Renal pelvis (tissue), 4 donors: ENCODE measurements around the gene RPTOR. TPM values are rescaled to one million over a fixed set of nuclear protein-coding genes. Genes with fewer than 3 reads are reported as not detected.
A peak's percentile ranks its signal among the peaks of the same experiment; 100 is the strongest.
"Not testable (repeated sequence)": the region's sequence is repeated elsewhere in the genome, so short reads cannot be mapped to it uniquely, and the experiment has no call there.

Experiments used
- DNase-seq: peaks from one replicate; pipeline ENCODE4 v3.0.0-alpha.2; 2013
- polyA plus RNA-seq, 3 donors: library from polyadenylated mRNA; unstranded; fragments of 120-200 nt; gene quantifications; one replicate each; pipeline ENCODE4 v1.2.1, GENCODE V29; 2013; ENCODE audit not compliant: insufficient read length in 3 of 3

Gene RPTOR
- polyA plus RNA-seq, 3 donors = 20.7 to 25.0 (median 22.9) TPM

DNA sequence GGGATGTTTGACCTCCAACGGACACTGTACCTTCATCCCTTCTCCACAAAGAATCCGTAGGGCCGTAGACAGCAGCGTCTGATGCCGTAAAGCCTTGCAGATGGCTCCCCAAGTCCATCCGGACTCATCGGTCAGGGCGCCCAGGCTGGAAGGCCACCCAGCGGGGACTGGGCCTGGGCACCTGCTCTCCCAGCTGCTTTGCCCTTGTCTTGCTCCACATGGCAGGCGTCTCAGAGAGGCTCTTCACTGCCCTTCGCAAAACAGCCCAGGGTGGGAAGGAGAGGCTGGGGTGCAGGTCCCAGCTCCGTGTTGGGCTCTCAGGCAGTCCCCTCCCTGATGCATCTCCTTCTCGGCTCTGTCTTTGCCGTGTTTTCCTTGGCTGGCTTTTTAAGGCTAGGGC is 6.2 kb upstream of the RPTOR start:
- DNase-seq = no peak

DNA sequence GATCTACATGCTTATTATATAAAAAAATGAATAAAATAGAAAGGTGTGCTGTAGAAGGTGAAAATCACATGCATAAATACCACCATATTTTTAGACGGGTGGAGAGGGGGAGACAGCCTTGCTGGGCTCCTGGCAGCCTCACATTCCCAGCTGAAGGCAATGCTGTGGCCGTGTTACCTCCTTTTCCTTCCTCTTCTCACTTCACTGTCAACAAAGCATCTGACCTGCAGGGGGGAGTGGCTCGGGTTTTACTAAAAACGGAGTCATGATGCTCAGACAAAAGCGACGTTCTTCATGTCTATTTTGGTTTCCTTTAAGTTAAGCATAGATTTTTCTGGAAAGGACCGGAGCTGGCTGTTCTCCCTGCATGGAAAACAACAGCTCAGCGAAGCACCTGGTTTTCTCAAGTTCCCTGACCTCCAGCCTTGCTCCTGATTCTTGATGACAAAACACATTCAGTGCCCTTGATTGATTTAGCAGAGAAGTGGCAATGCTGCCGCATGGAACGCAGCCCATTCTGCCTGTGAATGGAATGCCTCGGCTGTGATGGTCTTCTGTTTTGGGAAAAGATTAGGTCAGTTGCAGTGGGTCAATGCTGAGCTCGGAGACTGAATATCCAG is 5.5 kb upstream of the RPTOR start:
- DNase-seq = no peak

DNA sequence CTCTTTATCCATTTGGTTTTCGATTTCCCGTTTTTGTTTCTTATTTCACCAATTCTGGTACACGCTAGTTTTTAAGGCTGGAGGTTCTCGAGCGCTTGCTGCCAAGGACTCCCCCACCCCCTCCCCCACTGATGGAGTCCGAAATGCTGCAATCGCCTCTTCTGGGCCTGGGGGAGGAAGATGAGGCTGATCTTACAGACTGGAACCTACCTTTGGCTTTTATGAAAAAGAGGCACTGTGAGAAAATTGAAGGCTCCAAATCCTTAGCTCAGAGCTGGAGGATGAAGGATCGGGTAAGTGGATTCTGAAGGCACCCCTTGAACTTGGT is 825 bp downstream of the RPTOR start:
- DNase-seq = no peak

DNA sequence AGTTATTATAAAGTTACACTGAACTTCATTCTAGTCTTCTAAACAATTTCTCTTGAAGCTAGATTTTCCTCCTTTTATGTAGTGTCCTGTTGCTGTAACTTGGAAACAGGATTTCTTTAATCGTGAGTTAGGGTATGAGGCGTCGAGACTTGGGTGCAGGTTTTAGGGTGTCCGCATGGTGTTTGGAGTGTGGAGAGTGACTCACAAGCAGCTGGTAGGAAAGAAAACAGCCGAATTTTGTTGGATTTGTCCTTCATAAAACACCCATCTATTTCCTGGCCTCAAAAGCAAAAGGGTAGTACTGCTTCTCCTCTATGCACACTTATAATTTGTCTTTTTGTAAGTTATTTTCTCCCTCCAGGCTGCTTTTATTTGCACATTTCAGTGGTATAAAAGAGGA is 1.6 kb downstream of the RPTOR start:
- no peak for DNase-seq

DNA sequence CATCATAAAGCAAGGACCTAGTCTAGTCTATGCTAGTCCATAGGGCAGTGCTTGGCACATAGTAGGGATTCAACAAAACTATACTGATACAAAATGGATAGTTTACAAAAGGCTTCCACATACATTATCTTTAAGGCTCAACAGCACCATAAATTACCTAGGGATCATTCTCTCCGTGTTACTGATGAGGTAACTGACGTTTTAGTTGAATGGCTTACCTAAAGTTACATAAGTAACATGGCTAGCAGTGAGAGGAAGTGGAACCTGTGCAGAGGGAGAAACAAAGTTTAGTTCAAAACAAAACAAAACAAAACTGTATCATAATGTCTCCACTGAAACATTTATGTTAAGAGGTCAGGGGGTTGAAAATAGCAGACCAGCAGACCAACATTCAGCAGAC is 7.9 kb downstream of the RPTOR start:
- no peak for DNase-seq

DNA sequence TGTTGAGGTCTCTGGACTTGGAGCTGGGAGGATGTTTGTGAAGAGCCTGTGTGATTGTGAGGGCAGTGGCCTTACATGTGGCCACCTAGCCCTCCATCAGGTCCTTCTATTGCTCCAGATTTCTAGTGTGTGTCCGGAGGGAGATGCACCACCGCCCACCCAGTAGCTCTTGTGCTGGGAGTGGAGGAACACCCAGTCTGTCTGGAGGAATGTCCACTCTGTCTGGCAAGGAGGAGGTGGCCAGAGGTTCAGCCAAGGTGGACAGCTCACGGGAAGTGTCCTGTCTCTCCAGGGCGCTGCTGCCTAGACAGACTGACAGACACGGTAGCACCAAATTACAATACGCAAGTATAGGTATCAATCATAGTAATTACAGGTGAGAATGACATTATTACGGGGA is 10.6 kb downstream of the RPTOR start:
- DNase-seq = no peak

DNA sequence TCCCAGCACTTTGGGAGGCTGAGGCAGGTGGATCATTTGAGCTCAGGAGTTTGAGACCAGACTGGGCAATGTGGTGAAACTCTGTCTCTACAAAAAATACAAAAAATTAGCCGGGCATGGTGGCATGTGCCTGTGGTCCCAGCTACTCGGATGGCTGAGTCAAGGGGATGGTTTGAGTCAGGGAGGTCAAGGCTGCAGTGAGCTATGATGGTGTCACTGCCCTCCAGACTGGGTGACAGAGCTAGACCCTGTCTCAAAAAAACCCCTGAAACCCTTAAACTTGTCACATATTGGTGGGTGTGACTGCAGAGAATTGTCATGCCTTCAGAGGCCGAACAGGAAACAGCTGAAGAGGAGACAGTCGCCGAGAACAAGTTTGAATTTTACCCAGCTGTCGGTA is 13.4 kb downstream of the RPTOR start:
- DNase-seq = no peak

DNA sequence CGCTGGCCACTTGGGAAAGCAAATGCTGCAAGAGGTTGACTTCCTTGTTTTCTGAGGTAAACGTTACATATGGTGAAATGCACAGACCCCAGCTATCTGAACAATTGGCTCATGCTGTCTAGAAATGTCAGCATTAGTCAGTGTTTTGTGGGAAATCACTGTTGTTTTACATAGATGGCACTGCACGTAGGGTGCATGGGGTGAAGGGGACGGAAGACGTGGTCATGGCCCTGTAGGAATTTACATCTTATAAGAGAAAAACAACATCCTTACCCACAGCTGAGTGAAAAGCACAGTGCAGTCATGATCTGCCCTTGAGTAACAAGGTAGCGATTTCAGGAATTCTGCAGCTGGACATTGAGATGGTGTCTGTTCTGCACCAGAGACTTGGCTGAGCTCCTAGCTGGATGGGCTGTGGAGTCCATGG is 15.2 kb downstream of the RPTOR start:
- DNase-seq = no peak

DNA sequence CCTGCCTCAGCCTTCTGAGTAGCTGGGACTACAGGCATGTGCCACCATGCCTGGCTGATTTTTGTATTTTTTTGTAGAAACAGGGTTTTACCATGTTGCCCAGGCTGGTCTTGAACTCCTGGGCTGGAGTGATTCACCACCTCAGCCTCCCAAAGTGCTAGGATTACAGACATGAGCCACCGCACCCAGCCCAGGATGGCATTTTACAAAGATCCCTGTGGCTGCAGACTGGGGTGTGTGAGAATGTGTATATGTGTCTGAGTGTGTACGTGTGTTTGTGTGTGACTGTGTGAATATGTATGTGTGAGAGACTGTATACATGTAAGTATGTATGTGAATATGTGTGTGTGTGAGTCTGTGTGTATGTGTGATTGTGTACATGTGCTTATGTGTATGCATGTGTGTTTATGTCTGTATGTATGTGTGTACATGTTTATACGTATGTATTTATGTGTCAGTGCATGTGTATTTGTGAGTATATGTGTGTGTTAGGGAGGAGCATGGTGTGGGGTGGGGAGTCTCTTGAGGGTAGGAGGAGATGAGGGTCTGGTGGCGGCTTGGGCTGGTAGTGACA is 17.0 kb downstream of the RPTOR start:
- DNase-seq = no peak

DNA sequence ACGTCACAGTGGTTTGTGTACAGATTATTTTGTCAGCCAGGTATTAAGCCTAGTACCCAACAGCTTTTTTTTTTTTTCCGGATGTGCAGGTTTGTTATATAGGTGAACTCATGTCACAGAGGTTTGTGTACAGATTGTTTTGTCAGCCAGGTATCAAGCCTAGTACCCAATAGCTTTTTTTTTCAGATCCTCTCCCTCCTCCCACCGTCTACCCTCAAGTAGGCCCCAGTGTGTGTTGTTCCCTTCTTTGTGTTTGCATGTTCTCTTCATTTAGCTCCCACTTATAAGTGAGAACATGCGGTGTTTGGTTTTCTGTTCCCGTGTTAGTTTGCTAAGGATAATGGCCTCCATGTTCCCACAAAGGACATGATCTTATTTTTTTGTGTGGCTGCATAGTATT is 19.9 kb downstream of the RPTOR start:
- DNase-seq = no peak

DNA sequence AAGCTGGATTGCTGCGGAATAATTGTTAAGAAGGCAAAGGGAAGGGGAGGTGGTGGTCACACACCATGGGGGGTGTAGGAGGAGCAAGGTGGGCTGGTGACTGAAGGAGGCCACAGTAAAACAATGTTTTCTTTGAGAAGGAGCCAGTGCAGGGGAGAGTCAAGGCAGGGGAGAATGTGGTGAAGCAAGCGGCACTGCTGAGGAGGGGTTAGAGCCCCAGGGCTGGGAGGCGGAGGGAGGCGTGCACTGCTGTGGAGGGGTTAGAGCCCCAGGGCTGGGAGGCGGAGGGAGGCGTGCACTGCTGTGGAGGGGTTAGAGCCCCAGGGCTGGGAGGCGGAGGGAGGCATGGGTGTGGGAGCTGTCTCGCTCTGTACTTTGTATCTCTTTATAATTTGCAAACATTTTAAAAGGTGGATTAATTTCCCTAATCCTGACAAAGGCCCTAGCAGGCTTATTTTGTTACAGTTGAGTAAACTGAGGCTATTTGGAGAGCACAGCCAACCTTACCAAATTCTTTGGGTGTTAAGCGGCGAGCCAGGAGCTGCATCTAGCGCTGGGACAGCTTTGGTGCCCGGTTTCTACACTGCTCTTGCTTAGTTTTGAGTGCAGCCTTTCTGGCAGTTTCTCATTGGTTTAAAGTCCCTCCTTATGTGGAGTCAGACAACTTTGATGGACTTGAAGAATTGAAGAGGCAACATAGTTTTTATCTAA is 20.9 kb downstream of the RPTOR start:
- DNase-seq = no peak

DNA sequence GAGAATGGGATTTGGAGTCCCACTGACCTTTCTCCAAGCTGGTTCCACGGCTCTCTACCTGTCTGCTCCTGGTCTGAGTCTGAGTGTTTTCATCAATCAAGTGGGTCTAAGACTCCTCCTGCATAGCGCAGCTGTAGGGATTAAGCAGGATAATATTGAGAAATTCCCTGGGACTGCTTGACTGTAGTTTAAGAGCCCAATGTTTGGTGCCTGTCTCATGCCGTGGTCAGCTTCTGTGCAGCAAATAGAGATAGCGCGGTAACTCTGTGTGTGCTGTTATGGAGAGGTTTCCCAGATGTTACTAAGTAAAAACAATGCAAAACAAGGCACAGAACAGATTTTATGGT is 21.4 kb downstream of the RPTOR start:
- no peak for DNase-seq

DNA sequence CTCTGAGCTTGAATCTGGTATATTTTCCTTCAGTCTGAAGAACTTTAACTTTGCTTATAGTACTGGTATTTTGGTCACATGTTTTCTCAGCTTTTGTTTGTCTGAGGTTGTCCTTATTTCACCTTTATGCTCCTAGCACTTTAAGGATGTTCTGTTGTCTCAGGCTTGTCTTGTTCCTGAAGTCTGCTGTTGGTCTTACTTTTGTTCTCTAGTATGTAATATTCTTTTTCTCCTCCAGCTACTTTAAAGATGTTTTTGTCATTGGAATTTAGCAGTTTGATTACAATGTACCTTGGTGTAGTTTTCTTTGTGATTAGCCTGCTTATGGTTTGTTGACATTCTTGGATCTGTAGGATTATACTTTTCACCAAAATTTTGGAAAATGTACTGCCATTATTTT is 23.6 kb downstream of the RPTOR start:
- no peak for DNase-seq

DNA sequence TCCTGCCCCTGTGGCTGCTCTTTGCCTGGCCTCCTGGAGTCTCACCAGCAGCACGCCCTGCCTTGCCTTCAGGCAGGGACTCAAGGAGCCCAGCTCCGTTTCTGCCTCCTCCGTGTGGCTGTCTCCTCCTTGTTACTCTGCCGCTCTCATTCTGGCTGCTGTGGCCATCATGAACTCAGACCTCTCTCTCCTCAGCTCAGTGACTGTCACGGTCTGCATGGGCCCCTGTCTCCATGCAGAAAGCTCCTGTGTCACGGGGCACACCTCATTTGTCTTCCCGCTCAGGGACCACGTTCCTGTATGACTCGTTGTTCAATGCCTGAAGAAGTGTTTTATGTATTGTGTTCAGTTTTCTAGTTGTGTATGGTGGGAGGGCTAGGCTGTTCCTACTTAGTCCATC is 25.3 kb downstream of the RPTOR start:
- DNase-seq = peak; percentile 51

DNA sequence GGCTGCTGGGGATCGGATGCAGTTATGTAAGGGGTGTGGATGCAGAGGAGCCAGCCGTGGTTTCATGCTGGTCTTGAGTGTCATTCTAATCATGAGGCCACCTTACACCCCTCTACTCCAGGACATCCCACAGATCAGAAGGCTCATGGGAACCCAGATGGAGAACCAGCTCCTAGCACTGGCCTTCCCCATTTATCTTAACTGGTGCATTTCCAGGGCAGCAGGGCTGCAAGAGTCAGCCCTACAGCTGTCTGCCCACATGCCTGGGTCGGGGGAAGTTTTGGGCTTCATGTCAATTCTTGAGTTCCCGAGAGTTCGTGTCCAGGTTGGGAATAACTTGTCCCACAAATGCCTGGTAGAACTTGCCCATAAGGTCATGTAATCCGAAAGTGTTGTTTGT is 29.1 kb downstream of the RPTOR start:
- no peak for DNase-seq

DNA sequence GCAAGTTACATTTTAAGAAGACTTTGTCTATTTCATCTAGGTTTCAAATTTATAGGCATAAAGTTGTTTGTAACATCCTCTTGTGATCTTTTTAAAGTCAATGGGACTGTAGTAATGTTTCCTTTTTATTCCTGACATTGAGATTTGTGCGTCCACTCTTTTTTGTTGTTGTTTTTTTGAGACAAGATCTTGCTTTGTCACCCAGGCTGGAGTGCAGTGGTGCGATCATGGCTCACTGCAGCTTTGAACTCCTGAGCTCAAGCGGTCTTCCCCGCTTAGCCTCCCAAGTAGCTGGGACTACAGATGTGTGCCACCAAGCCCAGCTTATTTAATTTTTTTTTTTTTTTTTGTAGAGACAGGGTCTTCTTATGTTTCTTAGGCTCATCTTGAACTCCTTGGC is 29.9 kb downstream of the RPTOR start:
- no peak for DNase-seq

DNA sequence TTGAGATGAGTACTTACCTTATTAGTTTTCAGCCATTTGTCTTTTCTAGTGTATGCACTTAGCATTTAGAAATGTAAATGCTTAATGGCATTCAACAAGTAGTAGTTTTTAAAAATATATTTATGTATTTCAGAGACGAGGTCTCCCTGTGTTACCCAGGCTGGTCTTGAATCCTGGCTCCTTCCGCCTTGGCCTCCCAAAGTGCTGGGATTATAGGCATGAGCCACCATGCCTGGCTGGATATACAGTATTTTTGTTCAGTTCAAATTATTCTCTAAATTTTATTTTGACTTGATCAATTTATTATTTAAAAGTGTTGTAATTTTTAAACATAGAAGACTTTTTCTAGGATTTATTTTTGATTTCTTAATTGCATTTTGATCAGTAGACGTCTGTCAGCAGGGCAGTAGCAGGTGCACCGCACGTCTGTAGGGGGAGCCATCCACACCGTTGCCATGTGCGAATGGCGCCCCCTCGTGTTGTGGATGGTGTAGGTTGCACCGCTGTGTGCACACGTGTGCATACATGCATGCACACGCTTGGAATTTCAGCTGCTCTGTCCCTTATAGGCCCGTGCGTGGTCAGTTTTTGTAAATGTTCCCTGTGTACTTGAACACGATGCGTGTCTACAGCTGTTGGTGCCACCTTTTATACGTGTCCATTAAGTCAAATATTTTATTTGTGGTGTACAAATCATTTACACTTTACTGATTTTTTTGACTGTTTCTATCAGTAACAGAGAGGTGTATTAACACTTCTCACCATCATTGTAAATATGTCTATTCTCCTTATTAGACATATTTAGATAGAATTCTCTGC is 30.6 kb downstream of the RPTOR start:
- peak; percentile 81 for DNase-seq

DNA sequence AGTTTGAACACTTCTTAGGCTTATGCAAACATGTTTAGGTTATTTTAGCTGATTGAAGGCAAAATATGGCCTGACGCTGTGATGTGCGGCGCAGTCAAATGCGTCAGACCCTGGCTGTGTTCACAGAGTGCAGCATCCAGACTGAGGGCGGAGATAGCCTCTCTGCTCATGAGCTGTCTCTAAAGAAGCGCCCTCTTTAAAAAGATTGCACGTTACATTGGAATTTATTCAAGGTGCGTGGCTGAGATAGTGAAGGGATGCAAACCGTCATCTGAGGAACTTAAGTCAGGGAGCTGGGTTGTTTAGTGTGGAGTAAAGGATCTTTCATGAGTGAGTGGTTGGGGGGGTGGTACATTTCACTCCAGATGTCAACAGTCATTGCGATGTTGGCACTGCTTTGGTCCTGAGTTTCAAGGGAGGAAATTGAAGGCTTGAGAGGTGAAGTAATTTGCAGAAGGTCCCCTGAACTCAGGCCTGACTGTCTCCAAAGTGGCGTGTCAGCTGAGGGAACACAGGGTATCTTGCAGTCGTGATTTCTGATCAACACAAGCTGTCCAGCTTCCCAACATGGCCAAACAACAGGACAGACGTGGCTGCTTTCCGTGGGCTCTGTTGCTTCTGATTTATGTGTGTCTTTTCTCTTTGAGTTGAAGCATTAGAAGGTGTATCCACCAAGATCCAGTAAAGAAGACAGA is 33.4 kb downstream of the RPTOR start:
- no peak for DNase-seq

DNA sequence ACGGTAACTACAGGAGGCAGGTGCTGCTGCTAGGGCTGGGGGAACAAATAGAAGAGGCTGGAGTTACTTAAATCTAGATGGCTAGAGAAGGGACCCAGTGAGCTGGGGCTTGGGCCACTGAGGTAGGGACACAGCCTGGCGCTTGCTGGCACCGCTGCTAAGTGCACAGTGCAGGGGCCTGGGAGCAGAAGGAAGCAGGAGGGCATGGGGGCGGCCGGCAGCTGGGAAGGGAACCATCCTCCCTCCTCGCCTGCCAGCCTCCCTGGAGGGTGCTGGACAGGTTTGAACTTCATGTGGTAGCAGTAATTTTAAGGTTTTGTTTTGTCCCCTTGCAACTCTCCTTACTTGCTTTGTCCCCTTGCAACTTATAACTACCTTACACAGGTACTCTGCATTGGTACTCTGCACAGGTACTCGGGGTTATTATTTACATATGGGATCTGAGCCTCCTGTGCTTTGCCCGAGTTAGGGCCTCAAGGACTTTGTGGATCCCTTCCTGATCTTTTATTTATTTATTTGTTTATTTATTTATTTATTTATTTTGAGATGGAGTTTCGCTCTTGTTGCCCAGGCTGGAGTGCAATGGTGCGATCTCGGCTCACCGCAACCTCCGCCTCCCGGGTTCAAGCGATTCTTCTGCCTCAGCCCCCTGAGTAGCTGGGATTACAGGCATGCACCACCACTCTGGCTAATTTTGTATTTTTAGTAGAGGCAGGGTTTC is 34.2 kb downstream of the RPTOR start:
- DNase-seq = not testable (repeated sequence)

DNA sequence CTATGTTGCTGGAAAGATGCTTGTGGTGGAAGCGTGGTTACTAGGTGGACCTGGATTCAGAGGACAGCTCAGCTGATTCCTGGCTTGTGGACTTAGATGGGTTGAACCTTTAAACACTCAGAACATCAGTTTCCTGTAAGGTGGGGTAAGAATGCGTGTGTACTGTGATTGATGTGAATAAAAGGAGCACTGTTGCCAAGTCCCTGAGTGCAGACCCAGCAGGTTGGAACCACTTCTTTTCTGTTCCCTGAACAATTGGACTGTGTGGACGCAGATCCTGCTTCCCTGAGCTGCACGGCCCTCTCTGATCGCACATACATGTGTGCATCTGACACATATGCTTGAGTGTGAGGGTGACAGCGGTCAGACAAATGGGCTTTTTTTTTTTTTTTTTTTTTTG is 37.5 kb downstream of the RPTOR start:
- no peak for DNase-seq

DNA sequence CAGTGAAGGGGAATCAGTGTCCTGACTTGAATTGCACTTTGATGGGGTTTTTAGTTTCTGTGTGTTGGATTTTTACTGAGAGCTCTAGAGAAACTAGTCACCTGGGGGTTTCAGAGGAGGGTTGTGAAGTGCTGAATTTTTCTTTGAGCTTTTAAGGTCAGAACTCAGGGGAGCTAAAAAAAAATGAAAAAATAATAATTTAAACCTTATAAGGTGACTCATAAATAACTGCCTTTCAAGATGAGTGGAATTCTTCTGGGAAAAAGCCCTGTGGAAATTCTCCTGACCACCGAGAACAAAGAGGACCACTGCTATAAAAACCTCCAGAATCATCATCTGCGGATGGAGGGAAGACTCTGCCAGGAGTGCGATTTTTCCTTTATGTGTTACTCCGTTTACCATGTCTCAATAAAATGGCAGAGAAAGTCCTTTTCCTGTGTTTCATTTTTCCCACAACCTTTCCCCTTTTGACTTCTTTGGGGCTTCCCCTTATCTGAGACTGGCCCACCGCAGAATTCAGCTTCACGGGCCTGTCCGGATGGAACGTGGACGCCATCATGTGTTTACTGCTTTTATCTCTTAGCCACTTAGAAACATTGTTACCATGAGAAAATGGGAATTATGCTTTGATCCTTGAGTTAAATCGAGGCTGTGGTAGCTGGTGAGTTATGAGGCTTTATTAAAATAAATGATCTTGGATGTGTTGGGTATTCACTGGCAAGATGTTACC is 39.7 kb downstream of the RPTOR start:
- DNase-seq = no peak
